Stimulated activated memory B cell treated with anti-CD40 and anti-IgM and Interleukin-4, amounts not matched to agents 10 μg/mL and 1 μg/mL and 100 μg/mL, for 72 hours (primary cell): ENCODE measurements around the gene OLIG1.
A peak's percentile ranks its signal among the peaks of the same experiment; 100 is the strongest.

ENCODE experiments used
- ATAC-seq: fragments of 150-1000 bp; cut with Tn5 transposase; 2 replicates; pipeline ENCODE4 v1.10.0; 2021
- H3K27ac Mint-ChIP-seq: one replicate; pipeline ENCODE4 v1.8.0; 2022; ENCODE audit warnings: mild to moderate bottlenecking, mixed read lengths
- H3K27me3 Mint-ChIP-seq: one replicate; pipeline ENCODE4 v1.8.0; 2022; ENCODE audit warnings: mixed read lengths
- H3K36me3 Mint-ChIP-seq: one replicate; pipeline ENCODE4 v1.8.0; 2022; ENCODE audit warnings: mixed read lengths
- H3K4me1 Mint-ChIP-seq: one replicate; pipeline ENCODE4 v1.8.0; 2022; ENCODE audit warnings: mixed read lengths
- H3K4me3 Mint-ChIP-seq: one replicate; pipeline ENCODE4 v1.8.0; 2022; ENCODE audit warnings: mild to moderate bottlenecking, moderate library complexity, mixed read lengths
- H3K9me3 Mint-ChIP-seq: one replicate; pipeline ENCODE4 v1.8.0; 2022; ENCODE audit warnings: mixed read lengths

OLIG1 gene

DNA sequence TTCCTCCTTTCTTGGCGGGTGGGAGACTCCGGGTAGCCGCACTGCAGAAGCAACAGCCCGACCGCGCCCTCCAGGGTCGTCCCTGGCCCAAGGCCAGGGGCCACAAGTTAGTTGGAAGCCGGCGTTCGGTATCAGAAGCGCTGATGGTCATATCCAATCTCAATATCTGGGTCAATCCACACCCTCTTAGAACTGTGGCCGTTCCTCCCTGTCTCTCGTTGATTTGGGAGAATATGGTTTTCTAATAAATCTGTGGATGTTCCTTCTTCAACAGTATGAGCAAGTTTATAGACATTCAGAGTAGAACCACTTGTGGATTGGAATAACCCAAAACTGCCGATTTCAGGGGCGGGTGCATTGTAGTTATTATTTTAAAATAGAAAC lies 41.7 kb upstream of the OLIG1 start:
- Mint-ChIP-seq H3K36me3 (no peaks in the 10 kb centered on the region), H3K4me1 (peaks cover 31% of the 10 kb centered on the region), H3K9me3 (no peaks in the 10 kb centered on the region), H3K27me3 (peaks cover 87% of the 10 kb centered on the region), H3K4me3 (peak overlapping the region; percentile 53), H3K27ac (no peak overlapping the region)
- ATAC-seq: no peak

DNA sequence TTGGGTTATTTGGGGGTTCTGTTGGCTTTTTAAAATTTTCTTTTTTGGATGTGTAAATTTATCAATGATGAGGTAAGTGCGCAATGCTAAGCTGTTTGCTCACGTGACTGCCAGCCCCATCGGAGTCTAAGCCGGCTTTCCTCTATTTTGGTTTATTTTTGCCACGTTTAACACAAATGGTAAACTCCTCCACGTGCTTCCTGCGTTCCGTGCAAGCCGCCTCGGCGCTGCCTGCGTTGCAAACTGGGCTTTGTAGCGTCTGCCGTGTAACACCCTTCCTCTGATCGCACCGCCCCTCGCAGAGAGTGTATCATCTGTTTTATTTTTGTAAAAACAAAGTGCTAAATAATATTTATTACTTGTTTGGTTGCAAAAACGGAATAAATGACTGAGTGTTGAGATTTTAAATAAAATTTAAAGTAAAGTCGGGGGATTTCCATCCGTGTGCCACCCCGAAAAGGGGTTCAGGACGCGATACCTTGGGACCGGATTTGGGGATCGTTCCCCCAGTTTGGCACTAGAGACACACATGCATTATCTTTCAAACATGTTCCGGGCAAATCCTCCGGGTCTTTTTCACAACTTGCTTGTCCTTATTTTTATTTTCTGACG lies 41.1 kb upstream of the OLIG1 start:
- Mint-ChIP-seq H3K27me3 (peaks cover 87% of the 10 kb centered on the region), H3K4me1 (peaks cover 28% of the 10 kb centered on the region), H3K4me3 (peak overlapping the region; percentile 10), H3K27ac (no peak overlapping the region), H3K36me3 (no peaks in the 10 kb centered on the region), H3K9me3 (no peaks in the 10 kb centered on the region)
- no peak for ATAC-seq

DNA sequence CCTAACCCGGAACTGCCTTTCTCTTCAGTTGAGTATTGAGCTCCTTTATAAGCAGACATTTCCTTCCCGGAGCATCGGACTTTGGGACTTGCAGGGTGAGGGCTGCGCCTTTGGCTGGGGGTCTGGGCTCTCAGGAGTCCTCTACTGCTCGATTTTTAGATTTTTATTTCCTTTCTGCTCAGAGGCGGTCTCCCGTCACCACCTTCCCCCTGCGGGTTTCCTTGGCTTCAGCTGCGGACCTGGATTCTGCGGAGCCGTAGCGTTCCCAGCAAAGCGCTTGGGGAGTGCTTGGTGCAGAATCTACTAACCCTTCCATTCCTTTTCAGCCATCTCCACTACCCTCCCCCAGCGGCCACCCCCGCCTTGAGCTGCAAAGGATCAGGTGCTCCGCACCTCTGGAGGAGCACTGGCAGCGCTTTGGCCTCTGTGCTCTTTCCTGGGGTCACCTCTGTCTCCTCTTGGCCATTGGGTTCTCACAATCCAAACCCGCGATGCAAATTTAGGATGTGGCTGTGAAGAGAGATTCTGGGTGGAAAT lies 40.5 kb upstream of the OLIG1 start:
- Mint-ChIP-seq H3K9me3 (no peaks in the 10 kb centered on the region), H3K36me3 (no peaks in the 10 kb centered on the region), H3K27ac (no peak overlapping the region), H3K27me3 (peaks cover 87% of the 10 kb centered on the region), H3K4me1 (peaks cover 27% of the 10 kb centered on the region), H3K4me3 (peak overlapping the region; percentile 10)
- no peak for ATAC-seq

DNA sequence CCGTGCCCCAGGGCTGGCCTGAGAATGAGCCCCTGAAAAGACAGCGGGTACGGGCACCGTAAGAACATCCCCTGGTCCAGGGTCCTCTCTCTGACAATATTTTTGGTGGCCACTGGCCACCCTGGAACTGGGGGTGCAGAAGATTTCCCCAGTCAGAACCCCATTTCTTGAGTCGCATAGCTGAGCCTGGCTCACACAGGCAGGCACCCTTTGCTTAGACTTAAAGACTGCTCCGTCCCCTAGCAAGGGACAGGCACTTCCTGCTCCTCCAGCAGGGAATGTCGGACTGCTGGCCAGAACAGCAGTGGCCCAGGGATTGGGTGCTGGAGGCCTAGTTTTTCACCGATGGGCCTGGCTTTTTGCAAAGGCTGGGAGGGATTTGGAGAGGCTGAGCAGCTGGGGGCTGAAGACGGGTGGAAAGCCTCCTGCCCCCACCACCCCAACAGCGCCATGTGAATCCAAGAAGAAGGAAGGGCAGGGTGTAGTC lies 39.9 kb upstream of the OLIG1 start:
- Mint-ChIP-seq H3K4me3 (no peak overlapping the region), H3K27ac (no peak overlapping the region), H3K4me1 (peaks cover 27% of the 10 kb centered on the region), H3K36me3 (no peaks in the 10 kb centered on the region), H3K9me3 (no peaks in the 10 kb centered on the region), H3K27me3 (peaks cover 91% of the 10 kb centered on the region)
- ATAC-seq: no peak

DNA sequence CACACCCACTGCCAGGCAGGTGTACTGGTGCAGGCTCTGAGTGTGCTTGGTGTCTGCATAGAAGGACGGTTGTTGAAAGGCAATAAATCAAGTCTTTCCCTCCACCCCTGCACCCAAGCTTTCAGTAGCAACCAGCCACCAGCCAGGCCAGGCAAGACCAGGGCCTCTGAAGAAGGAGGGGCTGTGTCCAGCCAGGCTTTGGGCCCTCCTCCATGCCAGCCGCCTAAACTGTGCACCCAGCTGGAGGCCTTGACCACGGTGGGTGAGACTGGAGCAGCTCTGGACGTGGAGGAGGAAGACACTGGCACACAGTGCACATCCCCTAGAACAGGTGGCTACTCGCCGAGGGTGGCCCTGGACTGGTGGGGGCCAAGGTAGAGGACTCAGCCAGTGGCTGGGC lies 39.3 kb upstream of the OLIG1 start:
- Mint-ChIP-seq H3K9me3 (no peaks in the 10 kb centered on the region), H3K27ac (no peak overlapping the region), H3K4me3 (no peak overlapping the region), H3K4me1 (peaks cover 27% of the 10 kb centered on the region), H3K27me3 (peaks cover 94% of the 10 kb centered on the region), H3K36me3 (no peaks in the 10 kb centered on the region)
- ATAC-seq: no peak

DNA sequence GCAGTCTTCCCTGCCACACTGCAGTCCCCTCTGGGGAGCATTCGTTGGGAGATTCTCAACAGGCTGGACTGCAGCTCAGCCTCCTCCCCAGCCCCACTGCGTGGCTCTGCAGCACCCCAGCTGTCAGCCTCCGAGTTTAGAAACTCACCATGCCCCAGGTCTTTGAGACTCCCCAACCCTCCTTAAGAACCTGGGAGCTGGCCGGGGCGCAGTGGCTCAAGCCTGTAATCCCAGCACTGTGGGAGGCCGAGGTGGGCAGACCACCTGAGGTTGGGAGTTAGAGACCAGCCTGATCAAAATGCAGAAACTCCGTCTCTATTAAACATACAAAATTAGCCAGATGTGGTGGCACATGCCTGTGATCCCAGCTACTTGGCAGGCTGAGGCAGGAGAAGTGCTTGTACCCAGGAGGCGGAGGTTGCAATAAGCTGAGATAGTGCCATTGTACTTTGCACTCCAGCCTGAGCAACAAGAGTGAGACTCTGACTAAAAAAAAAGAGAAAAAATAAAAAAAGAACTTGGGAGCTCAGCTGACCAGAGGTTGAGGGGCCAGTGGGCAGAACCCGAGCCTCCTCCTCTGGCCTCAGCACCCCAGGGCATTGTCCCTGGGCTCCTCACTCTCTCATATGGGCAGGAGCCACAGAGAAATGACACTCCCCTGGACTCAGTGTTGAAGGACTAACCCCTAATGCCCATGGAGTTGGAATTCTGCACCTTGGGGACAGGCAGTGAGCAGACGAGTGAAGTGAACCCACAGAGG lies 38.6 kb upstream of the OLIG1 start:
- H3K36me3 Mint-ChIP-seq: no peaks in the 10 kb centered on the region
- H3K4me1 Mint-ChIP-seq: peaks cover 23% of the 10 kb centered on the region
- no peak for ATAC-seq
- H3K9me3 Mint-ChIP-seq: no peaks in the 10 kb centered on the region
- peaks cover 94% of the 10 kb centered on the region for H3K27me3 Mint-ChIP-seq
- H3K4me3 Mint-ChIP-seq: no peak overlapping the region
- H3K27ac Mint-ChIP-seq: no peak overlapping the region

DNA sequence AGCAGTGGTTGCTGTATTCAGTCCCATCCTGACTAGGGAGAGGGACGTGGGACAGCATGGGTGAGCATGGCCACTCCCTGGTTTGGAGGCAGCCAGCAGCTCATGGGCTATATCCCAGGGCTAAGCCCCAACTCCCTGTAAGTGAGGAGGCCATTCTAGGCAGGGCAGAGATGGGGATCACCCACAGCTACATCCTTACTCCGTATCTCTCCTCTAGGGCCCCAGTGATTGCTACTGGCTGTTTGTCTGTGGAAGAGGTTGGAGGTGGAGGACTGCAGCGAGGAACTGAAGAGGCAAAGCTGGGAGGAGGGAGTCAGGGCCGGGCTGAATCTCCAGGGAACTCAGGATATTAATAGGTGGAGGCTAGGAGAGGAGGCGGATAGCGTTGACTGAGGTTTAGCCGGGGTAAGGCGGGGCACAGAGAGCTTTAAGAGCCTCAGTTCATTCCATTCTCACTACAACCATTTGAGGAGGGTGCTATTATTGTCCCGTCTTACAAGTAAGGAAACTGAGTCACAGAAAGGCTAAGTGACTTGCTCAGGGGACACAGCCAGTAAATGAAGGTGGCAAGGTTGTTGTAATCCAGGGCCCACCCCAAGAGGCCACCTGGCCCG lies 37.4 kb upstream of the OLIG1 start:
- Mint-ChIP-seq H3K9me3 (no peaks in the 10 kb centered on the region), H3K4me3 (no peak overlapping the region), H3K27ac (no peak overlapping the region), H3K36me3 (no peaks in the 10 kb centered on the region), H3K27me3 (peaks cover 98% of the 10 kb centered on the region), H3K4me1 (peaks cover 23% of the 10 kb centered on the region)
- ATAC-seq: no peak

DNA sequence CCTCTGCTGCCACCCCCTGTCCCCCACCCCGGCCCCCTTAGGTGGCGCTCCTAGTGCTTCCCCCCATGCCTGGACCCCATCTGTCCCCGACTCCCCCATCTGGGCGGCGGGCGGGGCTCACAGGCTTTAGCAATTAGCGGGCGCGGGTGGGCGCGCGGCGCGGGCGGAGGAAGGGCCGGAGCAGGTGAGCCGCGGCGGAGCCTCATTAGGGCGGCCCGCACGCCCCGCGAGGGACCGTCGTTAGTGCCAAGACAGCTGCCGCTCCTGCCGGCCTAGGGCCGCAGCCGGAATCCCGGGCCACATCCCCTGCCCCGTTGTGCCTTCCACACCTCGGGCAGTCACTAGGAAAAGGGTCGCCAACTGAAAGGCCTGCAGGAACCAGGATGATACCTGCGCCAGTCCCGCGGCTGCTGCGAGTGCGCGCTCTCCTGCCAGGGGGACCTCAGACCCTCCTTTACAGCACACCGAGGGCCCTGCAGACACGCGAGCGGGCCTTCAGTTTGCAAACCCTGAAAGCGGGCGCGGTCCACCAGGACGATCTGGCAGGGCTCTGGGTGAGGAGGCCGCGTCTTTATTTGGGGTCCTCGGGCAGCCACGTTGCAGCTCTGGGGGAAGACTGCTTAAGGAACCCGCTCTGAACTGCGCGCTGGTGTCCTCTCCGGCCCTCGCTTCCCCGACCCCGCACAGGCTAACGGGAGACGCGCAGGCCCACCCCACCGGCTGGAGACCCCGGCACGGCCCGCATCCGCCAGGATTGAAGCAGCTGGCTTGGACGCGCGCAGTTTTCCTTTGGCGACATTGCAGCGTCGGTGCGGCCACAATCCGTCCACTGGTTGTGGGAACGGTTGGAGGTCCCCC lies 36.6 kb upstream of the OLIG1 start:
- Mint-ChIP-seq H3K4me3 (no peak overlapping the region), H3K9me3 (no peaks in the 10 kb centered on the region), H3K27ac (no peak overlapping the region), H3K27me3 (peaks cover 95% of the 10 kb centered on the region), H3K36me3 (no peaks in the 10 kb centered on the region), H3K4me1 (peaks cover 19% of the 10 kb centered on the region)
- no peak for ATAC-seq

DNA sequence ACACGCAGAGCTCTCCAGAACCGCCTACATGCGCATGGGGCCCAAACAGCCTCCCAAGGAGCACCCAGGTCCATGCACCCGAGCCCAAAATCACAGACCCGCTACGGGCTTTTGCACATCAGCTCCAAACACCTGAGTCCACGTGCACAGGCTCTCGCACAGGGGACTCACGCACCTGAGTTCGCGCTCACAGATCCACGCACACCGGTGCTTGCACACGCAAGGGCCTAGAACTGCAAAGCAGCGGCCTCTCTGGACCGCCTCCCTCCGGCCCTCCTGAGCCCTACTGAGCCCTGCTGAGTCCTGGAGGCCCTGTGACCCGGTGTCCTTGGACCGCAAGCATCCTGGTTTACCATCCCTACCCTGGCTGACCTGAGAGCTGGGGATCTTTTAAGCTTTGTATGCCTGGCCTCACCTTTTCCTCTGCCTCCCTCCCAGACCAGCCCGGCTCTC lies 36.0 kb upstream of the OLIG1 start:
- no peaks in the 10 kb centered on the region for H3K36me3 Mint-ChIP-seq
- peaks cover 15% of the 10 kb centered on the region for H3K4me1 Mint-ChIP-seq
- ATAC-seq: no peak
- H3K27me3 Mint-ChIP-seq: peaks cover 95% of the 10 kb centered on the region
- no peak overlapping the region for H3K27ac Mint-ChIP-seq
- no peak overlapping the region for H3K4me3 Mint-ChIP-seq
- H3K9me3 Mint-ChIP-seq: no peaks in the 10 kb centered on the region

DNA sequence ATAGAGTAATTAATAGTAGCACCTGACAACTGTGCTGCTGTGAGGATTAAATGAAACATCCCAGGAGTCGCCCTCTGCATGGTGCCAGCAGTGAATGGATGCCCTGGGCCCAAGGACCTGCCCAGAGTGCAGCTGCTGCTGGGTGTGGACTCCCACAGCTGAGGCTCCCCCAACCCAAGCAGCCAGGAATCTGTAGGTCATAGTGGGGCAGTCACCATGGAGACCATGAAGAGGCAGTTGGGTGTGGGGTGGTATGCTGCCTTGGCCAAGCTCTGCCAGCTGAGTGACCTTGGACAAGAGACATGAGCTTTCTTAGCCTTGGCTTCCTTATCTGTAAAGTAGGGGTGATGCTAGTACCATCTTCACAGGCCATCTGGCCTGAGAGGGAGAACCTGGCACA lies 34.8 kb upstream of the OLIG1 start:
- Mint-ChIP-seq H3K27ac (no peak overlapping the region), H3K4me1 (peaks cover 7% of the 10 kb centered on the region), H3K36me3 (no peaks in the 10 kb centered on the region), H3K4me3 (no peak overlapping the region), H3K27me3 (peaks cover 87% of the 10 kb centered on the region), H3K9me3 (peaks cover under 1% of the 10 kb centered on the region)
- ATAC-seq: no peak

DNA sequence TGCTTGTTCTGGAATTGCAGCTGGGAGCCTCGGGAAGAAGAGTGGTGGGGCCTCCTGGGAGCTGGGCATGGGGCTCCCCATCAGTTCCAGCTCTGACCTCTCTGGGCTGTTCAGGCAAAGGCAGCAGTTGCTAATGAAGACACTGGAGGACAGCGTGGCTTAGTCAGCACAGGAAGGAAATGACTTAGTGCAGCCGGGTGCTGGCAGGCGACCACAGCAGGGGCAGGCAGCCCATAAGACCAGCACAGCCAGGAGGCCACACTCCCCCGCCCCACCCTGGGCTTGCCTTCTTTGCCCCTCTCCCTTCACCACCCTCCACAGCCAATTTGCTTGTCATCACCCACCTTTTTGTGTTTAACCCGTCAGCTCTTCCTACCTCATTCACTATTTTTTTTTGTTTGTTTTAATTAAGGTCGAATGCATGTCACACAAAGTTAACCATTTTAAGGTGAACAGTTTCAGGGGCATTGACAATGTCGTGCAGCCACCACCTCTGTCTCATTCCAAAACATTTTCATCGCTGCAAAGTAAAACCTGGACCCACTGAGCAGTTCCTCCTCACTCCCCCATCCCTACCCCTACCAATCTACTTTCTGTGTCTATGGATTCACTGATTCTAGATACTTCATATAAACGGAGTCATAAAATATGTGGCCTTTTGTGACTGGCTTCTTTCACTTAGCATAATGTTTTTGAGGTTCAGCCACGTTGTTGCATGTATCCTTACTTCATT lies 33.3 kb upstream of the OLIG1 start:
- no peak overlapping the region for H3K4me3 Mint-ChIP-seq
- ATAC-seq: no peak
- H3K4me1 Mint-ChIP-seq: peaks cover 7% of the 10 kb centered on the region
- peaks cover 87% of the 10 kb centered on the region for H3K27me3 Mint-ChIP-seq
- peaks cover 4% of the 10 kb centered on the region for H3K9me3 Mint-ChIP-seq
- H3K27ac Mint-ChIP-seq: no peak overlapping the region
- no peaks in the 10 kb centered on the region for H3K36me3 Mint-ChIP-seq

DNA sequence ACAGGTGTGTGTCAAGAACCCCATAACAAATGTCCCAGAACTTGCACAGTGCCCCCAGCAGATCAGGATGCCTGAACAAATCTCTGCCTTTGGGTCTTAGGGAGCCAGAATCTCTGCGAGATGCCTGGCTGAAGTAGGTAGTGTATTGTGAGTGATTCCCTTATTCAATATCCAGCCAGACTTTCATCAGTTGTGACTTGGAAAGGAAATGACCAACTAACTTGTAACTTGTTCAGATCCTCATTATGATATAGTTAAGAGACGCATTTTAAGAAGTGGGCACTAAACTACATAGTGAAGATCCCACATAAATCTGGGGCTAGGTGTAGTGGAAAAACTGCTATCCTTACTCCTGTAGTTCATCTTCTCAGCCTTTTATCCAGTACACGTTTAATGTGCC lies 32.4 kb upstream of the OLIG1 start:
- Mint-ChIP-seq H3K9me3 (peaks cover 4% of the 10 kb centered on the region), H3K27me3 (peaks cover 84% of the 10 kb centered on the region), H3K4me3 (no peak overlapping the region)

DNA sequence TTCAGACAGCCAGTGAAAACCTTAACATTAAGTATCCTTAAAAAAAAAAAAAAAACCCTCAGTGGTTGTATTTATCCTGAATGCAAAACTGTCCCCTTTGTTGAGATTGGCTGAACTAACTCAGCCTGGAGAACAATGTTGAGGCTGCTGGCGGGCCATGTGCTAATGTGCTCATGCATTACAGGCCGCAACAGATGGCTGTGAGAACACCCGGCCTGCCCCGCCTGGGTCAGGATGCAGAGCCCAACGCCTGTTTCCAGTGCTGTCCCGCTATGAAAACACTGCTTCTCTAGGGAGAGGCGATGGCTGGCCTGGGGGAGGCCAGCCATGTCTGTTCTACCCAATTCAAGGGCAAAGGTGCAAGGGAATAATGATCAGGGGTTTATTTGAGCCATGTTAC lies 30.4 kb upstream of the OLIG1 start:
- Mint-ChIP-seq H3K4me3 (no peak overlapping the region), H3K27ac (no peak overlapping the region), H3K36me3 (no peaks in the 10 kb centered on the region), H3K4me1 (peaks cover 7% of the 10 kb centered on the region), H3K27me3 (peaks cover 76% of the 10 kb centered on the region), H3K9me3 (peaks cover 4% of the 10 kb centered on the region)
- ATAC-seq: no peak

More for the DNA sequence above, 32.4 kb upstream of the OLIG1 start:
- H3K36me3 Mint-ChIP-seq: no peaks in the 10 kb centered on the region
- ATAC-seq: no peak
- peaks cover 7% of the 10 kb centered on the region for H3K4me1 Mint-ChIP-seq
- H3K27ac Mint-ChIP-seq: no peak overlapping the region

DNA sequence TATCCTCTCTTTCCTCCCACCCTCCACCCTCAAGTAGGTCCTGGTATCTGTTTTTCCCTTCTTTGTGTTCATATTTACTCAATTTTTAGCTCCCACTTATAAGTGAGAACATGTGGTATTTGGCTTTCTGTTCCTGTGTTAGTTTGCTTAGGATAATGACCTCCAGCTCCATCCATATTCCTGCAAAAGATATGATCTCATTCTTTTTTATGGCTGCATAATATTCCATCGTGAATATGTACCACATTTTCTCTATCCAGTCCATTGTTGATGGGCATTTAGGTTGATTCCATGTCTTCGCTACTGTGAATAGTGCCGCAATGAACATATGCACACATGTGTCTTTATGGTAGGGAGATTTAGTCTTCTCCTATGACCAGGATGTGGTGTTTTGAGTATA lies 29.7 kb upstream of the OLIG1 start:
- Mint-ChIP-seq H3K4me1 (peaks cover 7% of the 10 kb centered on the region), H3K27me3 (peaks cover 76% of the 10 kb centered on the region), H3K9me3 (peaks cover 4% of the 10 kb centered on the region), H3K27ac (no peak overlapping the region), H3K36me3 (no peaks in the 10 kb centered on the region), H3K4me3 (no peak overlapping the region)
- ATAC-seq: no peak
